Measurements from ENCODE around the gene FERMT3.

Gene FERMT3

DNA sequence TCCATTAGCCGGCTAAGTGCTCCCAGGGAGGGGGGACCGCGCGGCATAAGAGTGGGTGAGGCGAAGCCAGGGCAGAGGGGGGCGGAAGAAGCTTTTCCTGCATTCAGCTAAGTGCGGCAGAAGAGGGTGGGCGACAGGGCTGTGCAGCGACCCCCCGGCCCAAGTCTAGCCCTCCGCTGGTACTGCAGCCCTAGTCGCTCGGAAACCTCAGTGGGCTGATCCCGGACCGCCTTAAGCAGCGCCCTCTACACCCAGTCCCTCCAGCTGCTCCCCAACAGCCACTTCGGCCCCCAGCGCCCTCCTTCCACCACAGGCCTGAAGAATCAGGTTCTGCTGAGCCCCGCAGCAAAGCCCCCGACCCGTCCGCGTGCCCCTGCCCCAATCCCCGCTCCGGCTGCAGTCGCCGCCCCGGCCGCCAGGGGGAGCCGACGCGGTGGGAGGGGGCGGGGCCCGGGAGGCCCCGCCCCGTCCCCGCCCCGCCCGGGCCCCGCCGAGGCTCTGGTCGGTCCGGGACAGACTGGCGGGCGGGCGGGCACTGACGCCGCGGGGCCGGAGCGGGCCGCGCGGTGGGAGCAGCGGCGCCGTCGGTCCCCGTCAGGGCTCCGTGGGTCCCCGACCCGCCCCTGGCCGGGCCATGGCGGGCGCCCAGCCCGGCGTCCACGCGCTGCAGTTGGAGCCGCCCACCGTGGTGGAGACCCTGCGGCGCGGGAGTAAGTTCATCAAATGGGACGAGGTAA lies 44.7 kb downstream of the FERMT3 start, which contains the start of gene PLCB3:
TSS of gene PLCB3 (plus strand) at position 515 of the 737 bp plus-strand sequence. CDS start at position 635, 120 bp downstream.
- no peak for FAIRE-seq

DNA sequence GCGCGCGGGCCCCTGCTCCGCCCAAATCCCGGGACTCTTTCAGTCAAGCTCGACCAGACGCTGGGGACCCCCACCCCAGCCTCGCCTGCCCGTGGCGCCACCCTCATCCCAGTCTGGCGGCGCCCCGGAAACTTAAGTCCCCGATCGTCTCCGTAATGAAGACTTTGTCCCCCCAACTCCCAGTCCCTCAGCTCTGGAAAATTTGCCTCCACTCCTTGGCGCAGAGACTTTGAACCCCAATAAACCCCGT lies 45.2 kb downstream of the FERMT3 start:
- no peak for FAIRE-seq

DNA sequence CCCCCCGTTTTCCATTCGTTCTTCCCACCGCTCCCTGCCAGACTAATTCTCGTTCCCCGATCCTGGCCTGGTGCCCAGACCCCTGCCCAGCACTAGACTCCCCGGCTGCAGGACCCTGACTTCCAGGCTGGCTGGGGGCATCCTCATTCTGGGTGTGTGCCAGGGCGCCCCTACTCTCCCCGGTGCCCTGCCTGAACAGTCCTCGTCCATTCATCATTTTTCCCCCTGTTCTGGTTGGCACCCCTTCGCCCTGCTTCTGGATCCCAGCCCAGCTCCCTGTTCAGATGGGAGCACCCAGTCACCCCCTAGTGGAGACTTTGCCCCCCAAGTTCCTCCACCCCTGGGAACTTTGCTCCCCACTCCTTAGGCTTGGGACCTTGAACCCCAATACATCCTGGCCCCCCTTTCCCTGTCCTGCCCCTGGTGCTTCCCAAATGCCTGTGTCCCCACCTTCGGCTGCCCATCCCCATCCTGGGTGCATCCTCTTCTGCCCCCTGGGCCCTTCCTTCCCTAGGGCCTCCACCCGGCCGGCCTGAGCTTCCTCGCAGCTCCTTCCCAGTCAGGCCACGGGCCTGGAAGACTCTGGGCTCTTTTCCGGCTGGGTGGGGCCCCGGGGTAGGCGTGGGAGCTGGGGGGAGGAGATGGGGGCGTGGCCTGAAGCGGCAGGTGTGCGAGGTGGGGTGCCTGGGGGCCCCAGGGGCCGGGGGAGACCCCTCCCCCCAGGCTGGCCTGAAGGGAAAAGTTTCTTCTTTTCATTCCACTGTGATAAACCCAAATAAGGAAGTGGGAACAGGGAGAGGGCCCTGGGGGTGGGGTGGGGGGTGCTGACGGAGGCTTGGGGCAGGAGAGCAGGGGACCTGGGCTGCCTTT lies 45.7 kb downstream of the FERMT3 start:
- FAIRE-seq, result no peak

DNA sequence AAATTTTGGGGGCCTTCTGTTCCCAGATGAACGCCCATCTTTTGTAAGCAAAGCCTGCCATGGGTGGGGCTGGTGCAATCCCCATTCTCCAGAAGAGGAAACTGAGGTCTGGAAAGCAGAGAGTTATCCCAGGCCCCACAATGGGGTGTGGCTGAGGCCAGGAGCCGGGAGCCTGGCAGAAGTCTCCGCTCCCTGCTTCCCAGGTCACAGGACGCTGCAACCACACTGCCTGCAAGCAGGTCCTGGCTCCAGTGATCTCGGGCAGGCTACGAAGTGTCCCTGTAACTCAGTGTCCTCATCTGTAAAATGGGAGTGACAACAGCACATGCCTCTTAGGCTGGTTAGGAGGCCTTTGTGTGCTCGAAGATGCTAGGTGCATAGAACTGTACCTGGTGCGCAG lies 46.5 kb downstream of the FERMT3 start:
- no peak for FAIRE-seq

DNA sequence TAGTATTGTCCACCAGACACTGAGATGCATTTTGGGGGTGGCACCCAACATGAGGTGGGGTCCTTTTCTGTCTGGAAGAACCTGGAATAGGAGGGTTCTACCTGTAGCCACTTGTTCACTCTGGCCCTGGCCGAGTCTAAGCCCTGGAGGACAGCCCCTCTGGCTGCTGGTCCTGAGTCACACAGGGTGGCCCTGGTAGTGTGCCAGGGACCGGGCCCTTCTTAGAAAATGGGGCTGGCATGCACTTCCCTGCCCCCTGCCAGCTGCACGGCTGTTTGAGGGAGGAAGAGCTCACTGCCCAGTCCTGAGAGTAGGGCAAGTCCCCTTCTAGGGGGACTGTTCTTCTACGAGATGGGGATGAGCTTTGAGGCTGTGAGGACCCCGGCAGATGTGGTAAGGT lies 47.0 kb downstream of the FERMT3 start:
- FAIRE-seq, result no peak

DNA sequence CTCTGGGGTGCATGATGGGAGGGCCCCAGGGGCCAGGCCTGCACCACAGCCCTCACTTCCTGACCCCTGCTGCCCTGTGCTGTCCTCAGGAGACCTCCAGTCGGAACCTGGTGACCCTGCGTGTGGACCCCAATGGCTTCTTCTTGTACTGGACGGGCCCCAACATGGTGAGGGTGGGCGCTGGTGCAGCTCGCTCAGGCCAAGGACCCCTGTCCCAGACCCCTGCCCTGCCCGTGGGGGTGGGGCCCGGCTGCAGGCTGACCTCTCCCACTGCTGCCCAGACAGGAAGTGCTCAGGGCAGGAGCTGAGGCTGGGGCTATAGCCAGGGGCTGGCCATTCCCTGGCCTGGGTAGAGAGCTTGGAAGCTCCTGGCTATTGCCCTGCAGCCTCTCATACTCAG lies 47.8 kb downstream of the FERMT3 start:
- no peak for FAIRE-seq

DNA sequence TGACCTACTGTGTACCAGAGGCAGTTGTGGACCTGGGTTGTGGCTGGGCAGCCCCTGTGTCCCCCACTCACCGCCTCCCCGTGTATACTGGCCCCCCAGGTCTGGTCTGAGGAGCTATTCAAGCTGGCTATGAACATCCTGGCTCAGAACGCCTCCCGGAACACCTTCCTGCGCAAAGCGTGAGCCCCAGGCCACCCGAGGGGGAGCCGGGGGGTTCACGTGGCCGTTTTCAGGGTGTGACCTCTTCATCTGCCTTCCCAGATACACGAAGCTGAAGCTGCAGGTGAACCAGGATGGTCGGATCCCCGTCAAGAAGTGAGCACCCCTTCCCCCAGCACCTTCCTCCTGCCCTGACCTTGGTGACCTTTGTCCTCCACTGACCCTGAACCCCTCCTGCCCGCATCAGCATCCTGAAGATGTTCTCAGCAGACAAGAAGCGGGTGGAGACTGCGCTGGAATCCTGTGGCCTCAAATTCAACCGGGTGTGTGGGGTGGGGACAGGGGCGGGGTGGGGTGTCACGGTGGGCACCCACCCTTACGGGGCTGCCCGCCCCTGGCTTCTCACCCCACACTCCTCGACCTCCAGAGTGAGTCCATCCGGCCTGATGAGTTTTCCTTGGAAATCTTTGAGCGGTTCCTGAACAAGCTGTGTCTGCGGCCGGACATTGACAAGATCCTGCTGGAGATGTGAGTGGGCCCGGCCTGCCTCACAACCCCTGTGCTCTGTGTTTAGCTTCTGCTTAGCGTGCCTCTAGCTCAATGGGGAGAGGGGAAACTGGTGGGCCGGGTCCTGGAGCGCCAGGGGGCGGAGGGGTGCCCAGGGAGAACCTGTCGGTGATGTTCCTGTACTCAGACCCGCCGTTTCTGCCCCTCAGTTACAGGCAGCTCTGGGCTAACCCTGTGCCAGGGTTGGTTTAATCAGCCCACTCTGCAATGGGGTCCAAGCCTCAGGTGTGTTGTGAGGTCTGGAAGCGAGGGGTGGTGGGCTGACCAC lies 48.9 kb downstream of the FERMT3 start:
- no peak for FAIRE-seq

DNA sequence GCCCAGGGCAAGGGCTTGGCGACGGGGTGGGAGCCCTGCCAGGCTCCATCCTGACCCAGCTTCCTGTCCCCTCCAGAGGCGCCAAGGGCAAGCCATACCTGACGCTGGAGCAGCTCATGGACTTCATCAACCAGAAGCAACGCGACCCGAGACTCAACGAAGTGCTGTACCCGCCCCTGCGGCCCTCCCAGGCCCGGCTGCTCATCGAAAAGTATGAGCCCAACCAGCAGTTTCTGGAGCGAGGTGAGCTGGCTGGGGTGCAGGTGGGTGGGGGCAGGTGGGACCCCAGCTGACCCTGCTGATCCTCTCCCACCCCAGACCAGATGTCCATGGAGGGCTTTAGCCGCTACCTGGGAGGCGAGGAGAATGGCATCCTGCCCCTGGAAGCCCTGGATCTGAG lies 49.8 kb downstream of the FERMT3 start:
- no peak for FAIRE-seq

DNA sequence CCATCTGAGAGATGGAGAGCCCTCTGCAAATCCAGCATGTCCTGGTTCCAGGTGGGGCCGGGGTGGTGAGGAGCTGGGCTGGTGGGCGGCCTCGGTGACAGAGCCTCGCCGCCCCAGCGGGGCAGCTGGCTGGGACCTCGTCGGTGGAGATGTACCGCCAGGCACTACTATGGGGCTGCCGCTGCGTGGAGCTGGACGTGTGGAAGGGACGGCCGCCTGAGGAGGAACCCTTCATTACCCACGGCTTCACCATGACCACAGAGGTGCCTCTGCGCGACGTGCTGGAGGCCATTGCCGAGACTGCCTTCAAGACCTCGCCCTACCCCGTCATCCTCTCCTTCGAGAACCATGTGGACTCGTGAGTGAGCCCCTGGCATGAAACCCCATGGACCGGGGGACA lies 51.8 kb downstream of the FERMT3 start:
- FAIRE-seq, result no peak

DNA sequence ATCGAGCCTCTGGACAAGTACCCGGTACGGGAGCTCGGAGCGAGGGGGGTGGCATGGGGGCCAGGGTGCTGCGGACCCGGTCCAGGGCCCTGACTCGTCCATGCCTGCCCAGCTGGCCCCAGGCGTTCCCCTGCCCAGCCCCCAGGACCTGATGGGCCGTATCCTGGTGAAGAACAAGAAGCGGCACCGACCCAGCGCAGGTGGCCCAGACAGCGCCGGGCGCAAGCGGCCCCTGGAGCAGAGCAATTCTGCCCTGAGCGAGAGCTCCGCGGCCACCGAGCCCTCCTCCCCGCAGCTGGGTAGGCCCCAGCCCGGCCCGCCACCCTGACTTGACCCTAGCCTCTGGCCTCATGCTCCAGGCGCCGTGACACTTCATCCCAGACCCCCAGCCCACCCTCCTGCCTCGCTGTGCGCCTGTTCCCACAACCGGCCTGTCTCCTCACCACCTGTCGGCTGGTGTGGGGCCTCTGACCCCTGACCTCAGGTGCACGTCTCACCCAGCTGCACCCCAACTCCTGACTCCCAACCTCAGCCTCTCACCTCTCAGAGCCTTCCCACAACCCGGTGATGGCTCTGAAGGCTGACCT lies 52.5 kb downstream of the FERMT3 start:
- FAIRE-seq, result no peak

DNA sequence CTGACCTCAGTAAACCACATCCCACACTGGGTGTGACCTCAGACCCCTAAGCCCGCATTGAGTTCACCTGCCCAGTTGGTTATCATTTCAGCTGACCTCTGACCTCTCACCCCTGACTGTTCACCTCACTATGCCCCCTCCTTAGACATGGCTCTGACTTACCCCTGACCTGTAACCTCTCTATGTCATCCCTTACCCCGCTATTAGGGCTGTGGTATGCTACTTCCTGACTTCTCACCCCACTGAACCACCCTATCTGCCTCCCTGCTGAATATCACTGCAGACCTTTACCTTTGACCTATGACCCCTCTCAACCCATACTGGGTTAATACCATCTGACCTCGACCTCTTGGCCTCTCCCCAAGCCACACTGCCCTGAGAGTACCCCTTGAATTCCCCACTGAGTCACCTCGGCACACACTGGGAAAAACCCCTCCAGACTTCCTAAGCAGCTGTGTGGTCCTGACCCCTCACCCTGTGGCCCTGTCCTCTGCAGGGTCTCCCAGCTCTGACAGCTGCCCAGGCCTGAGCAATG lies 53.1 kb downstream of the FERMT3 start:
- no peak for FAIRE-seq

DNA sequence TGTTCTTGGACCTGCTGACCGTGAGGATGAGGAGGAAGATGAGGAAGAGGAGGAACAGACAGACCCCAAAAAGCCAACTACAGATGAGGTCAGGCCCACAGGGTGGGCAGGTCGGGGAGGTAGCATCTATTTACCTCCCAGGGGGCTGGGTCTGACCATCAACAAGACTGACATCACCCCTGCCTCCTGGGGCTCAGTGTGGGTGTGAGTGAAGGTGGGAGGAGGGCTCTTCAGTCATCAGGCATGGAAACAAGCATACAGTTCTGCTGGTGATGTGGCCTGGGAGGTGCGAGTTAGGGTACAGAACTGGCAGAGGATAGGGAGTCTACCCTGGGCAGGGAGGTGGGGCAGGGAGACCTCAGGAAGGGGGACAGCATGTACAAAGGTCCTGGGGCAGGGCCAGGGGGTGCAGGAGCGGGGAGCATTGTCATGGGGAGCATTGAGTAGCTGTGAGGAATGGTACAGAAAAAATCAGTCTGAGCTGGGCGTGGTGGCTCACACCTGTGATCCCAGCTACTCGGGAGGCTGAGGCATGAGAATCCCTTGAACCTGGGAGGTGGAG lies 53.7 kb downstream of the FERMT3 start:
- FAIRE-seq, result no peak

DNA sequence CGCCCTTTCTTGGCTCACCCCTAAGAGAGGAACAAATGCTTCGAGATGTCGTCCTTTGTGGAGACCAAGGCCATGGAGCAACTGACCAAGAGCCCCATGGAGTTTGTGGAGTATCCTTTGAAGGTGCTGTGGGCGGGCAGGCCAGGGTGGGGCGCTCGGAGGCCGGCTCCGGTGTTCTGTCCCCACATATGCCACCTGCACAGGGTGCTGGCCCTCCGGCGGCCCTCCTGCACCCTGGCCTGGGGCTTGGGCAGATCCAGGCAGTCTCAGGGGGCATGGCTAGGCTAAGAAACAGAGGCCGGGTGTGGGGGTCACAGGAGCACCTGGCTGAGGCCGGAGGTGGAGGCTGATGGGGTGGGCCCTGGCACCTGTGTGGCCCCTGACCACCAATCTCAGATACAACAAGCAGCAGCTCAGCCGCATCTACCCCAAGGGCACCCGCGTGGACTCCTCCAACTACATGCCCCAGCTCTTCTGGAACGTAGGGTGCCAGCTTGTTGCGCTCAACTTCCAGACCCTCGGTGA lies 55.1 kb downstream of the FERMT3 start:
- no peak for FAIRE-seq

DNA sequence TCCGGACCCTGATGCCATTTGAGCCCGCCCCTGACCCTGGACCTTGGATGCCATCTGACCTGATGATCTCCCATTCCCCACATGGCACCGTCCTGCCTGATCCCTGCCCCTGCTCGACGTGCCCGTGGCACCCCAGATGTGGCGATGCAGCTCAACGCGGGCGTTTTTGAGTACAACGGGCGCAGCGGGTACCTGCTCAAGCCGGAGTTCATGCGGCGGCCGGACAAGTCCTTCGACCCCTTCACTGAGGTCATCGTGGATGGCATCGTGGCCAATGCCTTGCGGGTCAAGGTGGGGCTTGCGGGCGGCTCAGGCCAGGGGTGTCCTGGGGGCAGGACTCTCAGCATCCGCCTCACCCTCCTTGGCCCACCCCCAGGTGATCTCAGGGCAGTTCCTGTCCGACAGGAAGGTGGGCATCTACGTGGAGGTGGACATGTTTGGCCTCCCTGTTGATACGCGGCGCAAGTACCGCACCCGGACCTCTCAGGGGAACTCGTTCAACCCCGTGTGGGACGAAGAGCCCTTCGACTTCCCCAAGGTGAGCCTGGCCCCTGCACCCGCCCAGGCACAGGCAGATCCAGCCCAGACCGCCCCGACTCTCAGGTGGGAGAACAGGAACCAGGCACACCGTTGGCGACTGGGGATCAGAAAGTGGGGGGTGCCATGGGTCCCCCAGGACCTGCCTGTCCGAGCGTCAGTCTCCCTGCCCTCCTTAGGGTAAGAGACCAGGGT lies 55.9 kb downstream of the FERMT3 start:
- FAIRE-seq, result no peak

DNA sequence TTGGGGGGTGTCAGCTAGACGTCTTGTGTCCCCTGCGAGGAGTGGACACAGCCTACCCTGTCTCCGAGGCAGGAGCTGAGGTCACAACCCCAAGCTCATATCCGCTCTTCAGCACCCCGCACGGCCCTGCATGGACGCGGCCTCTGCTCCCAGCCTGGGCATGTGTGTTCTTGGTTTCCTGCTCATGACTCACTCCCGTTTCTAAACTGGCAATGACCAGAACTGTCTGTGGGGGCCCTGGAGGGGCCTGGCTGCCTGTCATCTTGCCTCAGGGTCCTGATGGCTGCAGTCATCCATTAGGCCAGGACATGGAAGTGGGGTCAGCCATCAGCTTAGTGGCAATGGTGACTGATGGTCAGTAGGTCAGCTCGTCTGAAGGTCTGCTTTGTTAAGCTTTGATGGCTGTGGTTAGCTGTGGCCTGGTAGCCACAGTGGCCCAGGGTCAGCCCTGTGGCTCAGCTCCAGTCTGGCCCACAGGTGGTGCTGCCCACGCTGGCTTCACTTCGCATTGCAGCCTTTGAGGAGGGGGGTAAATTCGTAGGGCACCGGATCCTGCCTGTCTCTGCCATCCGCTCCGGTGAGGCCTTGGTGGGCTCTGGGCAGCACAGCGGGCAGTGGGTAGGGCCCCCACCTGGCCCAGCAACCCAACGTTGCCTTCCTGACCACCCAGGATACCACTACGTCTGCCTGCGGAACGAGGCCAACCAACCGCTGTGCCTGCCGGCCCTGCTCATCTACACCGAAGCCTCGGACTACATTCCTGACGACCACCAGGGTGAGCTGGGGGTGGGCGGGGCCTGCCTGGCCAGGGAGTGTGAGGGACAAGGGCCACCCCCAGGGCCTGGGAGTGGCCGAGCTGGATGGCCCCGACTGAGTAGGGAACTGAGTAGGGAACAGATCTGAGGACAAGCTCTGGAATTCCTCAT lies 56.8 kb downstream of the FERMT3 start:
- no peak for FAIRE-seq

DNA sequence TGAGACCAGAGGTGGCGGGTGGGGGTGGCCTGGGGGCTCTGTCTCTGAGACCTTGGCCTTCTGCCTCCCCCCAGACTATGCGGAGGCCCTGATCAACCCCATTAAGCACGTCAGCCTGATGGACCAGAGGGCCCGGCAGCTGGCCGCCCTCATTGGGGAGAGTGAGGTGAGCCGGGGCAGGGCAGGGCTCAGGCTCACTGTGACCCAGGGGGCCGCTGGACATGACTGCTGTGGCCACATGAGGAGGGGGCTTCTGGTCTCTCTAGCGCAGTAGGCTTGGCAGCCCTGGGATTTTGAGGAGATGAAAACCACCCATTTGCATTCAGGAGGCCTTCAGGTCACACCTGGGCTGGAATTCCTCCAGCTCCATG lies 57.4 kb downstream of the FERMT3 start:
- no peak for FAIRE-seq

DNA sequence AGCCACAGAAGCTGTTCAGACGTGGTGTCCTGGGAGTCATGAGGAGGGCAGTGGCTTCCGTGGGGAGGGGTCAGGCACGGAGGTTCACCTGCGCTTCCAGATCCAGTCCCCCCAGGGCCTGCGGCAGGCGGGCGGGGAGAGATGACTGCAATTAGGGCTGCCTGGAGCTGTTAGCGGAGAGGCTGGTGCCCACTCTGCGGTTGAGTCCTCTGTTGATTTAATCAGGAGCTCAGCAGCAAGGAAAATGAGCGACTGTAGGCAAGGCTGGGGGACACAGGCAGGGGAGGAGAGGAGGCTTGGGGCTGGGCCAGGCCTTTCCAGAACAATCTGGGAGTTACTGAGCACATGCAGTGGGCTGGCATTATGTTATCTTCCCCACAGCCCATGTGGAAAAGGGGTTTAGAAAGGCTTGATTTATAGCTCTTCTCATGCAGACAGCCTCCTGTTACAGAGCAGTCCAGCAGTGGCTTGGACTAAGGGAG lies 57.9 kb downstream of the FERMT3 start:
- FAIRE-seq, result no peak

DNA sequence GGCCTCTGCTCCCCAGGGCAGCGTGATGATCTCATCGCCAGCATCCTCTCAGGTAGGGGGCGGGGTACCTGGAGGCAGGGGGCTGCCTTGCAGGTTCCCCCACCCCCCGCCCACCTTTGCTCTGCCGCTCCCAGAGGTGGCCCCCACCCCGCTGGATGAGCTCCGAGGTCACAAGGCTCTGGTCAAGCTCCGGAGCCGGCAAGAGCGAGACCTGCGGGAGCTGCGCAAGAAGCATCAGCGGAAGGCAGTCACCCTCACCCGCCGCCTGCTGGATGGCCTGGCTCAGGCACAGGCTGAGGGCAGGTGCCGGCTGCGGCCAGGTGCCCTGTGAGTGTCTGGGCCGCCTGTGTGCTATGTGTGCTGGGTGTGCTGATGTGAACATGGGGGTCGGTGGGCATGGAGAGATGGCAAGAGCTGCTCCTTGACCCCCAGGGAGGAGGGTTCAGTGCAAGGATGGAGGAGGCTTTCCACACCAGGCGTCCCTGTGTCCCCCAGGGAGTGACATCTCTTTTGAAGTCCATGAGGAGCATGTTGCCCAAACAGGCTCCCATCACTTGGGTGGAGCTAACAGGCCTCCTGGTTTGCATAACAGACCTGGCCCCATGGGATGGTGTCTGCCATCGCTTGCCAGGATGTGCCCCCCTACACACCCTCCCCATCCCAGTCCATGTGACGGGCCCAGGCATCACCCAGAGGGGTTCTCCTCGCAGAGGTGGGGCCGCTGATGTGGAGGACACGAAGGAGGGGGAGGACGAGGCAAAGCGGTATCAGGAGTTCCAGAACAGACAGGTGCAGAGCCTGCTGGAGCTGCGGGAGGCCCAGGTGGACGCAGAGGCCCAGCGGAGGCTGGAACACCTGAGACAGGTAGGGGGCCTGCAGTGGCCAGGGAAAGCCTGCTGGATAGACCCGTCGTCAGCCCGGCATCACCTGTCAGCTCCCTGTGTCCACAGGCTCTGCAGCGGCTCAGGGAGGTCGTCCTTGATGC lies 58.9 kb downstream of the FERMT3 start:
- no peak for FAIRE-seq

DNA sequence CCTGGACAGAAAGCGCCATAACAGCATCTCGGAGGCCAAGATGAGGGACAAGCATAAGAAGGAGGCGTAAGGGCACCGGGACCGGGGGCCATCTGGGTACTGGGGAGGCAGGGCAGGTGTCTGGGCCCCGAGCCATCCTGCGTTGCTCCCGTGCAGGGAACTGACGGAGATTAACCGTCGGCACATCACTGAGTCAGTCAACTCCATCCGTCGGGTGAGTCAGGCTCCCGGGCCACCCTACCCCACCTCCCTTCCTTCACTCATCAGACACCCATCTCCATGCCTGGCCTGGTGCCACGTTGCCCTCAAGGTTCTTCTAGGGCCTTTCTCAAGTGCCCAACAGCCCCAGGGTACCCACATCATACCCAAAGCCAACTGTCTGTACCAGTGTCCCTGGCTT lies 59.8 kb downstream of the FERMT3 start:
- no peak for FAIRE-seq
